Lower lobe of right lung (tissue), 2 donors: ENCODE data around the gene SH3GL3. TPM values are rescaled to one million over a fixed set of nuclear protein-coding genes. Genes with fewer than 3 reads are reported as not detected.

ENCODE experiments used
- ATAC-seq, 2 donors: fragments of 200-7000 bp; cut with Tn5 transposase; one replicate each; pipeline ENCODE4 v1.9.1; 2020 to 2022; ENCODE audit warnings: mild to moderate bottlenecking in 2 of 2, moderate library complexity in 2 of 2
- DNase-seq: peaks from one replicate; pipeline ENCODE4 v3.0.0-alpha.2; 2020
- H3K27ac ChIP-seq: fragments of 200-600 bp; one replicate; pipeline ENCODE4 v1.8.0; 2022
- H3K27me3 ChIP-seq: fragments of 200-600 bp; one replicate; pipeline ENCODE4 v1.8.0; 2022; ENCODE audit warnings: low read depth
- H3K36me3 ChIP-seq: fragments of 200-600 bp; one replicate; pipeline ENCODE4 v1.8.0; 2022; ENCODE audit warnings: mild to moderate bottlenecking
- H3K4me1 ChIP-seq: fragments of 200-600 bp; one replicate; pipeline ENCODE4 v1.8.0; 2022
- H3K4me3 ChIP-seq: fragments of 200-600 bp; one replicate; pipeline ENCODE4 v1.8.0; 2022; ENCODE audit warnings: mild to moderate bottlenecking
- H3K9me3 ChIP-seq: fragments of 200-600 bp; one replicate; pipeline ENCODE4 v1.8.0; 2022
- intact Hi-C: fragments of 100-400 bp; cut with DNase I; formaldehyde crosslinking; loops from one replicate; pipeline ENCODE4 v1.11.0; 2022
- total RNA-seq: library from RNA; stranded (reverse); fragmentation: NEBNext Ultra II Directional; extraction: Animal tissue kit (Norgen Biotek cat#: 25700); gene quantifications from one replicate; pipeline ENCODE4 v1.2.1, GENCODE V29; 2021
- TF ChIP-seq, protein P1 (sequence below): fragments of 200-600 bp; IDR thresholded peaks from one replicate; pipeline ENCODE4 v1.8.0; 2022; ENCODE audit warnings: antibody characterized with exemption, mild to moderate bottlenecking
- donor health status: DM: no; HTN: yes; CAD: no; lungs with severe emphysema.

SH3GL3 gene
- total RNA-seq, 1 donor from 2014 or later, result 2.6 TPM

DNA sequence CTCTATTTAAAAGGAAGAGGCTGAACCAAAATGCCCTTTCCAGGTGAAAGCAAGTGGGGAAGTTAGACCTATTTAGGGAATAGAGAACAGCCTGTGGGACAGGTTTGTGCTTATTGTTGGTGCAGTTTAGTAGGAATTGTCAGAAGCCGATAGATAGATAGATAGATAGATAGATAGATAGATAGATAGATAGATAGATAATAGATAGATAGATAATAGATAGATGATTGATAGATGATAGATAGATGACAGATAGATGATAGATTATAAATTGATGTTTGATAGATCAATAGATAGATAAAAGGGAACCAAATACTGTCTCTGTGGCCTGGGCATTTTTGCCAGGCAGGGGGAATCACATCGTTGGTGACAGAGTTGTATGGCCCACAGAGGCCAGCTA lies 42.5 kb downstream of the SH3GL3 start:
- no peak for ATAC-seq
- no peaks in the 10 kb centered on the region for H3K9me3 ChIP-seq
- no peak overlapping the region for H3K4me3 ChIP-seq
- TF ChIP-seq, protein P1, sequence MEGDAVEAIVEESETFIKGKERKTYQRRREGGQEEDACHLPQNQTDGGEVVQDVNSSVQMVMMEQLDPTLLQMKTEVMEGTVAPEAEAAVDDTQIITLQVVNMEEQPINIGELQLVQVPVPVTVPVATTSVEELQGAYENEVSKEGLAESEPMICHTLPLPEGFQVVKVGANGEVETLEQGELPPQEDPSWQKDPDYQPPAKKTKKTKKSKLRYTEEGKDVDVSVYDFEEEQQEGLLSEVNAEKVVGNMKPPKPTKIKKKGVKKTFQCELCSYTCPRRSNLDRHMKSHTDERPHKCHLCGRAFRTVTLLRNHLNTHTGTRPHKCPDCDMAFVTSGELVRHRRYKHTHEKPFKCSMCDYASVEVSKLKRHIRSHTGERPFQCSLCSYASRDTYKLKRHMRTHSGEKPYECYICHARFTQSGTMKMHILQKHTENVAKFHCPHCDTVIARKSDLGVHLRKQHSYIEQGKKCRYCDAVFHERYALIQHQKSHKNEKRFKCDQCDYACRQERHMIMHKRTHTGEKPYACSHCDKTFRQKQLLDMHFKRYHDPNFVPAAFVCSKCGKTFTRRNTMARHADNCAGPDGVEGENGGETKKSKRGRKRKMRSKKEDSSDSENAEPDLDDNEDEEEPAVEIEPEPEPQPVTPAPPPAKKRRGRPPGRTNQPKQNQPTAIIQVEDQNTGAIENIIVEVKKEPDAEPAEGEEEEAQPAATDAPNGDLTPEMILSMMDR, result no peak
- intact Hi-C loops, result no loop called here
- no peaks in the 10 kb centered on the region for H3K4me1 ChIP-seq
- no peak overlapping the region for H3K27ac ChIP-seq
- no peak for DNase-seq
- no peaks in the 10 kb centered on the region for H3K36me3 ChIP-seq
- no peaks in the 10 kb centered on the region for H3K27me3 ChIP-seq

DNA sequence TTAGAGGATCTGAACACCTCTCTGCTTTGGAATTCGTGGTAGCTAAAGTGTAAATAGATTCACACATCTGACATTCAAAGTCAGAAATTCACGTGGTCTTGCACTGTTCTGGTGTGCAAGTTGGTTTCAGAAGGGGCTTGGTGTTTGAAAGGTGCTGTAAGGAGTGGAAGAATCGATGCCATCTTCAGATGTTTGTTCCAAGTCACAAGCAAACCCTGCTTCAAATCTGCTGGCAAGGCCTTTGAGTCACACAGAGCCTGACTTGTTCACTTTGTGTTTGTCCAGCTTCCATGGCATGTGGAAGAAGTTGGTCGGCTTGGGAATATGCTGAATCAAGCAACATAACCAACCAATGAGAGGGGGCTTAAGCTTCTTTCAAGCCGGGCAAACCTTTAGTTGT lies 44.3 kb downstream of the SH3GL3 start:
- H3K4me1 ChIP-seq, result no peaks in the 10 kb centered on the region
- intact Hi-C loops, result no loop called here
- no peak for DNase-seq

DNA sequence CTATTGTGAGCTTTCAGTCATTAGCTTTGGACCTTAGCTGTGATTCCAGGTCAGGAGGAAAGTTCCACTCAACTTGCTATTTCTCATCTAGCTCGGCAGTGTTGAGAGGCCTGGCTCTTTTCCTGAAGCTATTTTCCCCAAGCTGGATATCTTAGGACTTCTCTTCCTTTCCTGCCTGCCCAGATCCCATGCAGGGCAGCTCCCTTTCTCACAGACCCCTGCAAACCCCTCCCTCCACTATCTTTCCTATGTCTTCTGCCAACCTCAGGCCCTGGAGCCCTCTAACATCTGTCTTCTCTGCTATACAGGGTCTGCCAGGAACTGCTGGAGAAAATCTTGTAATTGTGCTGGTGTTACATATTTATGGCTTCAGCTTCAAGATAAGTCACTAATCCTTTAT lies 49.6 kb downstream of the SH3GL3 start:
- H3K4me3 ChIP-seq, result no peak overlapping the region
- TF ChIP-seq, protein P1, result no peak
- DNase-seq (no peak), ATAC-seq (no peak)
- intact Hi-C loops, result no loop called here
- no peak overlapping the region for H3K27ac ChIP-seq
- H3K9me3 ChIP-seq, result no peaks in the 10 kb centered on the region
- H3K36me3 ChIP-seq, result no peaks in the 10 kb centered on the region
- no peaks in the 10 kb centered on the region for H3K4me1 ChIP-seq
- no peaks in the 10 kb centered on the region for H3K27me3 ChIP-seq

More for the DNA sequence above, 44.3 kb downstream of the SH3GL3 start:
- TF ChIP-seq, protein P1, result no peak
- Histone ChIP-seq H3K27me3 (no peaks in the 10 kb centered on the region), H3K27ac (no peak overlapping the region), H3K36me3 (no peaks in the 10 kb centered on the region), H3K9me3 (no peaks in the 10 kb centered on the region), H3K4me3 (no peak overlapping the region)
- ATAC-seq, result no peak

DNA sequence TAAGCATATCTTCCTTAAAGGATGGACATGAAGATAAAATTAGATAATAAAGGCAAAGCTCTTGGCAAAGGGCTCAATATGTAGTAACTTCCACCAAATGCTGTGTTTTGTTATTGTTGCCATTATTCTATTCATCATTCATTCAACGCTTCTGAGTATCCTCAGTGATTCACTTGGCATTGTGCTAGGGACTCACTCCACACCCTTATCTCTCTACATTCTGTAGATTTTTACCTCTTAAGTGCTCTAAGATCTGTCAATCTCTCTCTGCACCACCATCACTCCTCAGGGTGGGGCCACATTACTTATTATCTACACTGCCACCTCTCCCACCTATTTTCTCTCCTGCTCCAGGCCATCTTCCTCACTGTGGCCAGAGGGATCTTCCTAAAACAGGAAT lies 51.2 kb downstream of the SH3GL3 start:
- ATAC-seq, result no peak
- intact Hi-C loops, result no loop called here

DNA sequence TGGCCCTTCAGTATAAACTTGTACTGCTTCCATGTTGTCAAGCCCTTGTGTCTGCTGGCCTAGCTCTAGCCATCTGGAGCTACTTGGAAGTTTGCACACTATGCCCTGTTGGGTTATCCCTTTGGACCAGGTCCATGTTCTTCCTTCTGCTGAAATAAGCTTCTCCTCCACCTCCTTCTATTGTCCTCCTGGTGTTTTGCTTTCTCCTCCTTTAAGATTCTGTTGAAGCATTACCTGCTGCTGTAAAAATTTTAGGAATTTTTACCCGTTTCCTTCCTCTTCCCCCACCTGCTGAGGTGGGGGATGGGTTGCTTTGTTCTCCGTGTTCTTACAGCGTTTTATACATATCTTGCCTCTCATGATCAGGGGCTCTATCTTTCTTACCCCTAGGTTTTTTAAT lies 51.7 kb downstream of the SH3GL3 start:
- no peaks in the 10 kb centered on the region for H3K9me3 ChIP-seq
- H3K4me3 ChIP-seq, result no peak overlapping the region

More for the DNA sequence above, 51.2 kb downstream of the SH3GL3 start:
- no peaks in the 10 kb centered on the region for H3K9me3 ChIP-seq
- DNase-seq, result no peak
- no peaks in the 10 kb centered on the region for H3K36me3 ChIP-seq
- TF ChIP-seq, protein P1, result no peak
- H3K27ac ChIP-seq, result no peak overlapping the region
- no peaks in the 10 kb centered on the region for H3K4me1 ChIP-seq
- no peak overlapping the region for H3K4me3 ChIP-seq
- H3K27me3 ChIP-seq, result no peaks in the 10 kb centered on the region

More for the DNA sequence above, 51.7 kb downstream of the SH3GL3 start:
- Histone ChIP-seq H3K27ac (no peak overlapping the region), H3K4me1 (no peaks in the 10 kb centered on the region), H3K27me3 (no peaks in the 10 kb centered on the region), H3K36me3 (no peaks in the 10 kb centered on the region)
- intact Hi-C loops, result no loop called here
- TF ChIP-seq, protein P1, result no peak
- no peak for ATAC-seq
- no peak for DNase-seq
